HG02981 (cell line): Measurements from ENCODE around the gene NAALADL2.
"Not testable (repeated sequence)": the region's sequence is repeated elsewhere in the genome, so short reads cannot be mapped to it uniquely, and the experiment has no call there.

Source experiments
- ATAC-seq: cut with Tn5 transposase; IDR thresholded peaks from one replicate; pipeline ENCODE4 v1.9.1; 2021; ENCODE audit warnings: mild to moderate bottlenecking, moderate library complexity; ENCODE audit not compliant: unreplicated experiment

The NAALADL2 gene

GRCh38 chr3:175068587-175068986, 209.5 kb downstream of the NAALADL2 start:
- ATAC-seq: no peak

GRCh38 chr3:175070946-175071345, 211.8 kb downstream of the NAALADL2 start:
- no peak for ATAC-seq

GRCh38 chr3:175073219-175073905, 214.2 kb downstream of the NAALADL2 start:
- ATAC-seq: no peak

GRCh38 chr3:175075269-175075668, 216.1 kb downstream of the NAALADL2 start:
- ATAC-seq: no peak

- no peak for ATAC-seq
Observed at GRCh38 chr3:175077216-175077615, 218.1 kb downstream of the NAALADL2 start.

- ATAC-seq: no peak
Observed at GRCh38 chr3:175082631-175083030, 223.5 kb downstream of the NAALADL2 start.

GRCh38 chr3:175087128-175087527, 228.0 kb downstream of the NAALADL2 start:
- not testable (repeated sequence) for ATAC-seq

- no peak for ATAC-seq
Observed at GRCh38 chr3:175088766-175089380, 229.7 kb downstream of the NAALADL2 start.

GRCh38 chr3:175091426-175092114, 232.4 kb downstream of the NAALADL2 start:
- no peak for ATAC-seq

GRCh38 chr3:175093748-175094147, 234.6 kb downstream of the NAALADL2 start:
- ATAC-seq: no peak

GRCh38 chr3:175094344-175094743, 235.2 kb downstream of the NAALADL2 start:
- no peak for ATAC-seq

- no peak for ATAC-seq
Observed at GRCh38 chr3:175098644-175099043, 239.5 kb downstream of the NAALADL2 start.

- no peak for ATAC-seq
Observed at GRCh38 chr3:175102161-175102560, 243.0 kb downstream of the NAALADL2 start.

GRCh38 chr3:175103298-175103697, 244.2 kb downstream of the NAALADL2 start:
- no peak for ATAC-seq

GRCh38 chr3:175105066-175105465, 245.9 kb downstream of the NAALADL2 start:
- ATAC-seq: no peak

GRCh38 chr3:175107231-175107630, 248.1 kb downstream of the NAALADL2 start:
- no peak for ATAC-seq

GRCh38 chr3:175107995-175108394, 248.9 kb downstream of the NAALADL2 start:
- ATAC-seq: no peak

GRCh38 chr3:175108613-175109151, 249.5 kb downstream of the NAALADL2 start:
- ATAC-seq: no peak

- ATAC-seq: no peak
Observed at GRCh38 chr3:175111036-175111435, 251.9 kb downstream of the NAALADL2 start.

GRCh38 chr3:175118382-175118941, 259.3 kb downstream of the NAALADL2 start:
- no peak for ATAC-seq

GRCh38 chr3:175121225-175121624, 262.1 kb downstream of the NAALADL2 start:
- ATAC-seq: no peak
